ENCODE results near the gene PLXDC2. TPM values are rescaled to one million over a fixed set of nuclear protein-coding genes. Genes with fewer than 3 reads are reported as not detected.

PLXDC2 gene
- total RNA-seq, 1 experiment from 2014 or later, result 21.9 TPM

GRCh38 chr10:20105931-20106330 lies 289.7 kb downstream of the PLXDC2 start:
- no peak for DNase-seq

DNA sequence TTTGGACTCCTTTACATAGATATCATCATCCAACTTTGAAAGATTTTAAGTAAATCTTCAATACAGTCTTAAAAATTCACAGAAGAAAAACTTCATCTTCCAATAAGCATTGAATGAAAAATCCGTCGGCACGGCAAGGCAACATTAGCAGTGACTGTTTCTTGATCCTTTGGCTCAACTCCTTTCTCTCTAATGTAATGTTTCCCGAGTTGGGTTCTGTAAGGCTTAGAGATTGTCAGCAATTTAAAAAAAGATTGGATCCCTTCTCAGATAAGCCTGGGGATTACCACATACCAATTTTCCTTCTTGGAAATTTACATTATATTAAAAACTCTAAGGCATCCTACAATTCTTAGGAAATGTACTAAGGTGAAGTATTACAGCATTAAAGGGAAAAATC lies 291.8 kb downstream of the PLXDC2 start:
- no peaks in the 10 kb centered on the region for H3K27me3 ChIP-seq (ENCODE audit: control insufficient read depth, insufficient read depth, low read length)
- no peak overlapping the region for H3K4me3 ChIP-seq (ENCODE audit: insufficient read depth, low read depth, low read length)
- no peaks in the 10 kb centered on the region for H3K36me3 ChIP-seq (replicated peaks; ENCODE audit: control insufficient read depth, insufficient read depth, low read length)
- no peak for DNase-seq

More at GRCh38 chr10:20105931-20106330, 289.7 kb downstream of the PLXDC2 start:
- no peaks in the 10 kb centered on the region for H3K27me3 ChIP-seq (ENCODE audit: control insufficient read depth, insufficient read depth, low read length)
- no peaks in the 10 kb centered on the region for H3K36me3 ChIP-seq (replicated peaks; ENCODE audit: control insufficient read depth, insufficient read depth, low read length)
- no peak overlapping the region for H3K4me3 ChIP-seq (ENCODE audit: insufficient read depth, low read depth, low read length)

GRCh38 chr10:20109613-20110012 lies 293.4 kb downstream of the PLXDC2 start:
- Histone ChIP-seq H3K27me3 (ENCODE audit: control insufficient read depth, insufficient read depth, low read length) (no peaks in the 10 kb centered on the region), H3K36me3 (replicated peaks; ENCODE audit: control insufficient read depth, insufficient read depth, low read length) (no peaks in the 10 kb centered on the region), H3K4me3 (ENCODE audit: insufficient read depth, low read depth, low read length) (no peak overlapping the region)
- DNase-seq, result no peak

- DNase-seq, result no peak
- no peaks in the 10 kb centered on the region for H3K36me3 ChIP-seq (replicated peaks; ENCODE audit: control insufficient read depth, insufficient read depth, low read length)
- no peaks in the 10 kb centered on the region for H3K27me3 ChIP-seq (ENCODE audit: control insufficient read depth, insufficient read depth, low read length)
- no peak overlapping the region for H3K4me3 ChIP-seq (ENCODE audit: insufficient read depth, low read depth, low read length)
Observed at GRCh38 chr10:20110125-20111100, 294.2 kb downstream of the PLXDC2 start.

- no peak for DNase-seq
- H3K4me3 ChIP-seq (ENCODE audit: insufficient read depth, low read depth, low read length), result no peak overlapping the region
- no peaks in the 10 kb centered on the region for H3K27me3 ChIP-seq (ENCODE audit: control insufficient read depth, insufficient read depth, low read length)
- no peaks in the 10 kb centered on the region for H3K36me3 ChIP-seq (replicated peaks; ENCODE audit: control insufficient read depth, insufficient read depth, low read length)
Observed at GRCh38 chr10:20114179-20114578, 297.9 kb downstream of the PLXDC2 start.

DNA sequence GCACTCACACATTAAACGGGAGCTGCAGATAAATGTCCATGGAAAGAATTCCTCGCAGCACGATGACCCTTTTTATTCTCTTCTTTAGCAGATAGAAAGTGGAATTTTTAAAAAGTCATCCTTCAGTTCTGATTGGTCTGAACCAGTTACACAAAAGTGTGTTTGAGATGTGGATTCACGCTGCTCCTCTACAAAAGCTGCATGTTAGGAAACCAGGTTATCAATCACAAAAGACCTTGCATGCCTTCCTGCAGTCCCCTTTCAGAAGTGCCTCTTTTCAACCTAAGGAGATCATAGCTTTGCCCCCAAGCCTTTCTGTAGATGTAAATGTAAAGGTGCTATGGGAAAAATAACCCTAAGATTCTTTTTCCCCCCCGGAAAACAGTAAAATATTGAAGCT lies 299.7 kb downstream of the PLXDC2 start:
- no peaks in the 10 kb centered on the region for H3K36me3 ChIP-seq (replicated peaks; ENCODE audit: control insufficient read depth, insufficient read depth, low read length)
- DNase-seq, result peak; percentile 9
- H3K27me3 ChIP-seq (ENCODE audit: control insufficient read depth, insufficient read depth, low read length), result no peaks in the 10 kb centered on the region
- H3K4me3 ChIP-seq (ENCODE audit: insufficient read depth, low read depth, low read length), result no peak overlapping the region

DNA sequence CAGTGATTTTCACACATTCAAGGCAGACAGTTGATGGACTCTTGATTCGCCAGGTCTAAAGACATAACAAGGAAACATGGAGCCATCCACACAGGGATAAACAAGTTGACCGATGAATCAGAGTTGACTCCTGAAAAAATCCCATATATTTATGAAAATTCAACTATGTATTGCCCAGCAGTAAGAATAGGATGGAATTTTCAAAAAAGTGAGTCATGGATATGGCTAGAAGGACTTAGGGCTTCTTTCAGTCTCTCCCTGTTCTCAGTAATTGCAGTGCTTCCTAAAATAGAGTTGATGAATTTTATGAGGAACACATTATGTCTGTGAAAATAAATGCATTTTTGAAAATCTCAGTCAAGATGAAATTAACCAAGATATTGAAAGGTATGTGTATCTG lies 301.2 kb downstream of the PLXDC2 start:
- H3K27me3 ChIP-seq (ENCODE audit: control insufficient read depth, insufficient read depth, low read length), result no peaks in the 10 kb centered on the region
- DNase-seq, result no peak
- no peak overlapping the region for H3K4me3 ChIP-seq (ENCODE audit: insufficient read depth, low read depth, low read length)
- H3K36me3 ChIP-seq (replicated peaks; ENCODE audit: control insufficient read depth, insufficient read depth, low read length), result no peaks in the 10 kb centered on the region

- no peak for DNase-seq
- H3K4me3 ChIP-seq (ENCODE audit: insufficient read depth, low read depth, low read length), result no peak overlapping the region
Observed at GRCh38 chr10:20118119-20118518, 301.9 kb downstream of the PLXDC2 start.

DNA sequence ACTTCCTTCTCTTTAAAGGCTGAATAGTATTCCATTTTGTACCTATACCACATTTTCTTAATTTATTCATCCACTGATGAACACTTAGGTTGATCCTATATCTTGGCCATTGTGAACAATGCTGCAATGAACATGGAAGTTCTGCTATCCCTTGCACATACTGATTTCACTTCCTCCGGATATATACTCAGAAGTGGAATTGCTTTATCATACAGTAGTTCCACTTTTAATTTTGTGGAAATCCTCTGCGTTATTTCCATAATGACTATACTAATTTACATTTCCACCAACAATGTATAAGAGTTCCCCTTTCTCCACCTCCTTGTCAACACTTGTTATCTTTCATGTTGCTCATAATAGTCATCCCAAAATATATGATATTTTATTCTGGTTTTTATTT lies 312.6 kb downstream of the PLXDC2 start:
- no peaks in the 10 kb centered on the region for H3K27me3 ChIP-seq (ENCODE audit: control insufficient read depth, insufficient read depth, low read length)
- DNase-seq, result no peak
- no peaks in the 10 kb centered on the region for H3K36me3 ChIP-seq (replicated peaks; ENCODE audit: control insufficient read depth, insufficient read depth, low read length)
- H3K4me3 ChIP-seq (ENCODE audit: insufficient read depth, low read depth, low read length), result no peak overlapping the region

More at GRCh38 chr10:20118119-20118518, 301.9 kb downstream of the PLXDC2 start:
- no peaks in the 10 kb centered on the region for H3K27me3 ChIP-seq (ENCODE audit: control insufficient read depth, insufficient read depth, low read length)
- no peaks in the 10 kb centered on the region for H3K36me3 ChIP-seq (replicated peaks; ENCODE audit: control insufficient read depth, insufficient read depth, low read length)

GRCh38 chr10:20132816-20133215 lies 316.6 kb downstream of the PLXDC2 start:
- Histone ChIP-seq H3K27me3 (ENCODE audit: control insufficient read depth, insufficient read depth, low read length) (no peaks in the 10 kb centered on the region), H3K36me3 (replicated peaks; ENCODE audit: control insufficient read depth, insufficient read depth, low read length) (no peaks in the 10 kb centered on the region), H3K4me3 (ENCODE audit: insufficient read depth, low read depth, low read length) (no peak overlapping the region)
- DNase-seq, result no peak

- H3K27me3 ChIP-seq (ENCODE audit: control insufficient read depth, insufficient read depth, low read length), result no peaks in the 10 kb centered on the region
- H3K4me3 ChIP-seq (ENCODE audit: insufficient read depth, low read depth, low read length), result no peak overlapping the region
- DNase-seq, result no peak
- H3K36me3 ChIP-seq (replicated peaks; ENCODE audit: control insufficient read depth, insufficient read depth, low read length), result no peaks in the 10 kb centered on the region
Observed at GRCh38 chr10:20133669-20134189, 317.5 kb downstream of the PLXDC2 start.

DNA sequence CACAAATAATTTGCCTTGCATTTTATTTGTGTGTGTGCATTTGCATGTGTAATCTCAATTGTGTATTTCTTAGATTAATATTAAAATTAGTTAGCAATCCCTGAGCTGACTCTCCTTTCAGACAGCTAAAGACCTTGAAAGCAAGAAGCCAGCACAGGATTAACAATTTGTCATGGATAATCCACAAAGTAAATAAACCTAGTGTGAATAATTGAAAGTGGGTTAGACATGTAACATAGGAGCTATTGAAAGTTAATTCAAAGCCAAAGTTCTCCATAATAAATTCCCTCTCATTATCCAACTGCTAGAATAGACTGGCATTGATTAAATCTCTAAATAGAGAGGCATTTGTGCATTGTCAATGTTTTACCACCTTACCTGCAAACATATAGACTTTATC lies 326.1 kb downstream of the PLXDC2 start:
- Histone ChIP-seq H3K36me3 (replicated peaks; ENCODE audit: control insufficient read depth, insufficient read depth, low read length) (no peaks in the 10 kb centered on the region), H3K27me3 (ENCODE audit: control insufficient read depth, insufficient read depth, low read length) (no peaks in the 10 kb centered on the region), H3K4me3 (ENCODE audit: insufficient read depth, low read depth, low read length) (no peak overlapping the region)
- no peak for DNase-seq

GRCh38 chr10:20144268-20144667 lies 328.0 kb downstream of the PLXDC2 start:
- DNase-seq, result no peak
- Histone ChIP-seq H3K27me3 (ENCODE audit: control insufficient read depth, insufficient read depth, low read length) (no peaks in the 10 kb centered on the region), H3K36me3 (replicated peaks; ENCODE audit: control insufficient read depth, insufficient read depth, low read length) (no peaks in the 10 kb centered on the region), H3K4me3 (ENCODE audit: insufficient read depth, low read depth, low read length) (no peak overlapping the region)

DNA sequence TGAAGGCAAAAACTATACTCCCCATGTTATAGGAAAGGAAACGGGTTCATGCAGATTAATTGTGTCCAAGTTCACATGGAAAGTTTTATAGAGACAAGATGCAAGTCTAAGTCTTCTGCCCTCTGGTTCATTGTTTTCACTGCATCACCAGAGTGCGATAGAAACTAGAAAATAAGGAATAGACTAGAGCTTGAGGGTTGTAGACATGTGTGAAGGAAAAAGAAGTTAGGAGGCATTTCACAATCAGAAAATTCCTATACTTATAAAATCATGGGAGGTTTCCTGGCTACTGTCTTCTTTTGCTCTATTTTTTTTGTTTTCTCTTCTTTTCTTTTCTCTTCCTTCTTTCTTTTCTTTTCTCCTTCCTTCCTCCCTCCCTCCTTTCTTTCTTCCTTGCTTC lies 329.8 kb downstream of the PLXDC2 start:
- no peaks in the 10 kb centered on the region for H3K36me3 ChIP-seq (replicated peaks; ENCODE audit: control insufficient read depth, insufficient read depth, low read length)
- H3K4me3 ChIP-seq (ENCODE audit: insufficient read depth, low read depth, low read length), result no peak overlapping the region
- no peaks in the 10 kb centered on the region for H3K27me3 ChIP-seq (ENCODE audit: control insufficient read depth, insufficient read depth, low read length)
- no peak for DNase-seq

DNA sequence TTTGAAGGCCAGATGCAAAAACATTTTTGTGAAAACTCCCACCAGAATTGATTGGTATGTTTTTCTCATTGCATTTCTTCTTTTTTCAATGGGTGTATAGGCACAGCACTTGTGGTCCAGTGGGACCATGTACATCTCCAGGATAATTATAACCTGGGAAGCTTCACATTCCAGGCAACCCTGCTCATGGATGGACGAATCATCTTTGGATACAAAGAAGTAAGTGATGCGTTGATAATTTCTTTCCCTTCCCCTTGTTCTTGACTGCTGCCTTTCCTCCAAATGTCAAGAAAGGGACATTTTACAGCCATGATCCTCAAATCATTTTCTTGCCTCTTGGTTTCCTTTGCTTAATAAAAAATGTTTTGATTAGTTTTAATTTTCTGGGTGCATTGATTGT lies 331.5 kb downstream of the PLXDC2 start:
- DNase-seq, result no peak
- Histone ChIP-seq H3K4me3 (ENCODE audit: insufficient read depth, low read depth, low read length) (no peak overlapping the region), H3K36me3 (replicated peaks; ENCODE audit: control insufficient read depth, insufficient read depth, low read length) (no peaks in the 10 kb centered on the region), H3K27me3 (ENCODE audit: control insufficient read depth, insufficient read depth, low read length) (no peaks in the 10 kb centered on the region)

Data from H7 (cell line).